Cerebellar cortex (tissue), 1 donor: ENCODE data around the gene PDXDC1.
A peak's percentile ranks its signal among the peaks of the same experiment; 100 is the strongest.
"Not testable (repeated sequence)": the region's sequence is repeated elsewhere in the genome, so short reads cannot be mapped to it uniquely, and the experiment has no call there.

Experiments used
- DNase-seq: peaks from one replicate; pipeline ENCODE4 v3.0.0-alpha.2; 2015; ENCODE audit warnings: low spot score

The PDXDC1 gene

GRCh38 chr16:14974656-14975417, at the start of gene PDXDC1:
PDXDC1 (plus strand) TSS chr16:14975026; CDS start chr16:14975200, 174 bp downstream.
- peak; percentile 91 for DNase-seq

GRCh38 chr16:14928064-14928714, 46.6 kb upstream of the PDXDC1 start:
- DNase-seq, result peak; percentile 10

GRCh38 chr16:14929176-14929575, 45.6 kb upstream of the PDXDC1 start:
- DNase-seq, result not testable (repeated sequence)

- DNase-seq, result not testable (repeated sequence)
Observed at GRCh38 chr16:14930246-14930645, 44.6 kb upstream of the PDXDC1 start.

- DNase-seq, result not testable (repeated sequence)
Observed at GRCh38 chr16:14930971-14931370, 43.9 kb upstream of the PDXDC1 start.

- DNase-seq, result not testable (repeated sequence)
Observed at GRCh38 chr16:14932581-14933375, 42.0 kb upstream of the PDXDC1 start.

- DNase-seq, result not testable (repeated sequence)
Observed at GRCh38 chr16:14937143-14937542, 37.7 kb upstream of the PDXDC1 start, which contains the start of gene NPIPA1. NPIPA1 (plus strand) TSS chr16:14937443; CDS start chr16:14937443, 0 bp downstream.

GRCh38 chr16:14937994-14938393, 36.8 kb upstream of the PDXDC1 start:
- not testable (repeated sequence) for DNase-seq

- DNase-seq, result not testable (repeated sequence)
Observed at GRCh38 chr16:14942686-14943085, 32.1 kb upstream of the PDXDC1 start.

- DNase-seq, result peak; percentile 86
Observed at GRCh38 chr16:14955546-14956231, 19.1 kb upstream of the PDXDC1 start.

GRCh38 chr16:14957576-14958322, 17.1 kb upstream of the PDXDC1 start:
- no peak for DNase-seq

- no peak for DNase-seq
Observed at GRCh38 chr16:14958323-14958600, 16.6 kb upstream of the PDXDC1 start.

GRCh38 chr16:14958970-14959369, 15.9 kb upstream of the PDXDC1 start:
- no peak for DNase-seq

- no peak for DNase-seq
Observed at GRCh38 chr16:14961405-14962186, 13.2 kb upstream of the PDXDC1 start.

- DNase-seq, result no peak
Observed at GRCh38 chr16:14963281-14964173, 11.3 kb upstream of the PDXDC1 start.

GRCh38 chr16:14965328-14965727, 9.5 kb upstream of the PDXDC1 start:
- DNase-seq, result no peak

GRCh38 chr16:14969795-14970194, 5.0 kb upstream of the PDXDC1 start:
- DNase-seq, result not testable (repeated sequence)

GRCh38 chr16:14971621-14972228, 3.1 kb upstream of the PDXDC1 start:
- not testable (repeated sequence) for DNase-seq

- DNase-seq, result not testable (repeated sequence)
Observed at GRCh38 chr16:14973785-14974322, 972 bp upstream of the PDXDC1 start.
